GM18502 (cell line): ENCODE results near the gene DNAJB1.
A peak's percentile ranks its signal among the peaks of the same experiment; 100 is the strongest.
"Not testable (repeated sequence)": the region's sequence is repeated elsewhere in the genome, so short reads cannot be mapped to it uniquely, and the experiment has no call there.

Experiments
- ATAC-seq: cut with Tn5 transposase; IDR thresholded peaks from one replicate; pipeline ENCODE4 v1.9.1; 2021; ENCODE audit warnings: mild to moderate bottlenecking; ENCODE audit not compliant: unreplicated experiment, poor library complexity

Gene DNAJB1

DNA sequence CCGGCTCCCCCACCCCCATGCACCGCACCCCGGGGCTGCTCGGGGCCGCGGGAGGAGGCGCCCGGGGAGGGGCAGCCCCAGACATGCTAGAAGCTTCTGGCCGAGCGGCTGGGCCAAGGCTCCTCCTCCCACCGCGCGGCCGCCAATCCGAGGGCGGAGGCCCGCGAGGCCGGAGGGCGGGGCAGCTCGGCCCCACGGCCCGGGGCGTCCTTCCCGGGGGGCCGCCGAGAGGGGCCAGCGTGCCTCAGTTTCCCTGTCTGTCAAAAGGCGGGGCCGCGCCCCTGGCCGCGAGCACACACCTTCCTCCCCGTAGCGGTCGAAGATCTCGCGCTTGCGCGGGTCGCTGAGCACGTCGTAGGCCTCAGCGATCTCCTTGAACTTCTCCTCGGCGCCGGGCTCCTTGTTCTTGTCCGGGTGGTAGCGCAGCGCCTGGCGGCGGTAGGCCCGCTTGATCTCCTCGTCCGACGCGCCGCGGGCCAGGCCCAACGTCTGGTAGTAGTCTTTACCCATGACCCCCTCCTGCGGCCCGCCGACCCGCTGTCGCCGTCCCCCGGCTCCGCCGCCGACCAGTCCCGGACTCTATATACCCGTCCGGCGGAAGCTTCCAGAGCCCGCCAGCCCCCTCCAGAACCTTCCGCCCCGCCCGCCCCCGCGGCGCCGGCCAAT, at the start of gene DNAJB1:
Gene DNAJB1 (minus strand): TSS at position 558 of the 666 bp plus-strand sequence. CDS start 48 bp downstream, at position 510.
- peak; percentile 69 for ATAC-seq

DNA sequence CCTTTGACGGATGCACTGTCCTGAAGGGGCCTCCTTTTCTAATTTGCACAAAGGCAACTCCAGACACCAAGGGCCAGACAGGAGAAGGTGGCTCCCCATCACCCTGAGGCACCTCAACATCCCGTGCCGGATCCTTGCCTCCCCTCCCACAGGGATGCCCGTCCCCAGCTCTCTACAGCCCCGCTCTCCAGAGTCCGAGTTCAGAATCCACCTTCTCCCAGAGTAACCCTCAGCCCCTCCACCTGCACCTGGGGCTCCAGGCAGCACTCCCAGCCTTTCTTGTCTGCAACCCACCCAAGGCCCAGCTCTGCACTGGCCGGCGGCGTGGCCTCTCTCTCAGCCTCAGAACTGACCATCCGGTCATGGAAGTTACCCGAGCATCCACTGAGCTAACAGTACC, 48.9 kb upstream of the DNAJB1 start:
- ATAC-seq, result no peak

DNA sequence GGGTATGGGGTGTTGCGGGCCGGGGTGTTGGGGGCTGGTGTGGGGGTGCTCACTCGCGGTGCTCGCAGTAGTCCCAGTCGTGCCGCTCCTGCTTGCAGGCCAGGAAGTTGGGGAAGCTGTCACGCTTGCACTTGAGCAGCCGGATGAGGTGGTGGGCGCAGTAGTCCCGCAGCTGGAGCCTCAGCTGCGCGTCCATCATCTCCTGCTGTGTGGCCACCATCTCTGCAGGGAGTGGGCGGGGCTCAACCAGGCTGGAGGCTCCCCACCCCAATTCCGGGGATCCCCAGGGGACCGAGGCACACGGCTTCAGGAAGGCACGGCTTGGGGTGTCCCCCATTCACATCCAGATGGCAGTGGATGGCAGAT, 48.5 kb upstream of the DNAJB1 start:
- ATAC-seq, result no peak

DNA sequence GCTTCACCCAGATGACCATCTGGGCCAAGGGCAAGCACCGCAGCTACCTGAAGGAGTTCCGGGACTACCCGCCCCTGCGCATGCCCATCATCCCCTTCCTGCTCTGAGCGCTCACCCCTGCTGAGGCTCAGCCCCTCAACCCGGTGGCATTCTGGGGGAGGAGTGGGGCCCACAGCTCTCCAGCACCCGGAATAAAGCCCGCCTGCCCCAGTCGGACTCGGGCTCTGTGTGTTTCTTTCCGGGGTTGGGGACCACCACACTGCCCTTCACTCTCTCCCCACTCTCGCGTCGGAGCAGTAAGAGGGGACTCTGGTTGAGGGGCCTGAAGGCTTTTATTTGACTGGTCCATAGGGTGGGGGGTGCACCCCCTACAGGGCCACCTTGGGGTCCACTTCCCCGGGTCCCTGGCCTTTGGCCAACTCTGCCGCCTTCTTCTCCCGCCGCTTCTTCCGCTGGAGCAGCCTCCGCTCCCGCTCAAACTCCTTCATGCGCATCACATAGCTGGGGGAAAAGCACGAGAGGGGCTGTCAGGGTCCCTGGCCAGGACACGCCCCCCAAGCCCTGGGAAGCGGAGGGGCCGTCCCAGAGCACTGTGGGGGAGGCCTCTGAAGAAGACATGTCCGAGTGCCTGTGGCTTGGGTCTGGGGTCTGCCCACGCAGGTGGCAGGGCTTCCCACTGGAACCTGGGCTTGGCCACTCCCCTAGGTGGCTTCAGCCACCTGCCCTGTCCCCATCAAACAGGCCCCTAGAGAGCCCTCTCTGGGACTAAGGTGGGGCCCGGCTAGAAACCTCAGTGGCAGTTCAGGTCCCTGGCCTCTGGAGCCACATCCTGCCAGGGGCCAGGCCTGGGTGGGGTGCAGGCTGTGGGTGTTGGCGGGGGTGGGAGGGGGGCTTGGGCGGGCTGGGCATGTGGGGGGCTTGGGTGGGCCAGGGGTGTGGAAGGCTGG, 47.8 kb upstream of the DNAJB1 start:
- ATAC-seq, result no peak

DNA sequence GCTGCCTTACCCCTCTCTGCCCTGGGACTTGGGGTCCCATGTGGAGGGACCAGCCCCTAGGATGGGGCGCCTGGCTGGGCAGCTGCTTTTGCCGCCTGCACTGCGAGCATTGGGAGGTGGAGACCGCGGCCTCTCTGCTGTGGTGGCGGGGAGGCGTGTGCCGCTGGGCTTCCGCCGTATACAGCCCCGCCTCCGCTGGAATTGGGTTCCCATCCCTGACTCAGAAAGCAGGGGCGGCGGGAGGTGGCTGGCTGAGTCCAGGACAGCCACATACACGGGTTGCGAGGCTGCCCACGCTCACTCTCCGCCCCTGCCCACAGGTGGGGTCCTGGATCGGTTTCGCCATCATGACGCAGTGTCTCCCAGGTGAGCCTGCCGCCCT, 47.1 kb upstream of the DNAJB1 start:
- ATAC-seq, result no peak

DNA sequence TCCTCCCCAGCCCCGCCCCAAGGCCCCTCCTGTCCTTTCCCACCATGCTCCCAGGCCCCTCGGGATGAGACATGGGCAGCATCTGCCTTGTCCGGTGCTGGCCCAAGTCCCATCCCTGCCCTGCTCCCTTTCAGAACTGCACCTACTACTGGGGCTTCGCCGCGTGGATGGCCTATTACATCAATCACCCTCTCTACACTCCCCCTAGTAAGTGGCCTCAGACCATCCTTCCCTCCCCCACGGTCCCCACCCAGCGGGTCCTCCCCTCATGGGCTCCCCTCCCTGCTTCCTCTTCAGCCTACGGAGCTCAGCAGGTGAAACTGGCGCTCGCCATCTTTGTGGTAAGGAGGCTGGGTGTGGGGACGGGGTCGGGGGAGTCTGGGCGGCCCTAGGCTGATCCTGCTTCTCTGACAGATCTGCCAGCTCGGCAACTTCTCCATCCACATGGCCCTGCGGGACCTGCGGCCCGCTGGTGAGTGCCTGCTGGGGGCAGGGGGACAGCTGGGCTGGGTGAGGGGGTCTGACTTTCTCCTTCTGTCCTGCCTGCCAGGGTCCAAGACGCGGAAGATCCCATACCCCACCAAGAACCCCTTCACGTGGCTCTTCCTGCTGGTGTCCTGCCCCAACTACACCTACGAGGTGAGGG, 46.6 kb upstream of the DNAJB1 start:
- ATAC-seq, result not testable (repeated sequence)

DNA sequence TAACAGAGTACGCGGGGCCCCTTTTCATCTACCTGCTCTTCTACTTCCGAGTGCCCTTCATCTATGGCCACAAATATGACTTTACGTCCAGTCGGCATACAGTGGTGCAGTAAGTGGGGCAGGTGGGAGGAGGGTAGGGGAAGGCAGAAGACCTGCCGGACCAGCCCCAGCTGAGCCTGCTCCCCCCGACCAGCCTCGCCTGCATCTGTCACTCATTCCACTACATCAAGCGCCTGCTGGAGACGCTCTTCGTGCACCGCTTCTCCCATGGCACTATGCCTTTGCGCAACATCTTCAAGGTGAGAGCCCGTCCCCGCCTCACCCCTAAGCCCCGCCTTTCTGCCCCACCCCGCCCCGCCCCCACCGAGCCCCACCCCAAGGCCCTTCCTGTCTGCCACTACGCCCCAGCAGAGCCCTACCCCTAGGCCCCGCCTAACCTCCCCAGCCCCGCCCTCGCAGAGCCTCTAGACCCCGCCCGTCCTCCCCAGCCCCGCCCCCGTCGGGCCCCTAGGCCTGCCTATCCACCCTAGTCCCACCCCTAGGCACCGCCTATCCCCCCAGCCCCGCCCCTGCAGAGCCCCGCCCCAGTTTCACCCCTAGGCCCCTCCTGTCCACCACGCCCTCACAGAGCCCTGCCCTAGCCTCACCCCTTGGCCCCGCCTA, 45.9 kb upstream of the DNAJB1 start:
- ATAC-seq, result no peak

DNA sequence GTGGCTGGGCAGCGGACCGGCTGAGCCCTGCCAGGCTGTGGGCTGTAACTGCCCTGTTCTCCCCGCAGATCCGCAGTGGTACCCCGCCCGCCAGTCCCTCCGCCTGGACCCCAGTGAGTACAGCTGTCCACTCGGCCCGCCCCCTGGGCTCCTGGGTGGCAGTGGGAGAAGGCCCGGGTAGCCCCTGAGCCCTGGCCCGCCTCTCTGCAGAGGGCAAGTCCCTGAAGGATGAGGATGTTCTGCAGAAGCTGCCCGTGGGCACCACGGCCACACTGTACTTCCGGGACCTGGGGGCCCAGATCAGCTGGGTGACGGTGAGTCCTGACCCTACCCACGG, 45.4 kb upstream of the DNAJB1 start:
- no peak for ATAC-seq

DNA sequence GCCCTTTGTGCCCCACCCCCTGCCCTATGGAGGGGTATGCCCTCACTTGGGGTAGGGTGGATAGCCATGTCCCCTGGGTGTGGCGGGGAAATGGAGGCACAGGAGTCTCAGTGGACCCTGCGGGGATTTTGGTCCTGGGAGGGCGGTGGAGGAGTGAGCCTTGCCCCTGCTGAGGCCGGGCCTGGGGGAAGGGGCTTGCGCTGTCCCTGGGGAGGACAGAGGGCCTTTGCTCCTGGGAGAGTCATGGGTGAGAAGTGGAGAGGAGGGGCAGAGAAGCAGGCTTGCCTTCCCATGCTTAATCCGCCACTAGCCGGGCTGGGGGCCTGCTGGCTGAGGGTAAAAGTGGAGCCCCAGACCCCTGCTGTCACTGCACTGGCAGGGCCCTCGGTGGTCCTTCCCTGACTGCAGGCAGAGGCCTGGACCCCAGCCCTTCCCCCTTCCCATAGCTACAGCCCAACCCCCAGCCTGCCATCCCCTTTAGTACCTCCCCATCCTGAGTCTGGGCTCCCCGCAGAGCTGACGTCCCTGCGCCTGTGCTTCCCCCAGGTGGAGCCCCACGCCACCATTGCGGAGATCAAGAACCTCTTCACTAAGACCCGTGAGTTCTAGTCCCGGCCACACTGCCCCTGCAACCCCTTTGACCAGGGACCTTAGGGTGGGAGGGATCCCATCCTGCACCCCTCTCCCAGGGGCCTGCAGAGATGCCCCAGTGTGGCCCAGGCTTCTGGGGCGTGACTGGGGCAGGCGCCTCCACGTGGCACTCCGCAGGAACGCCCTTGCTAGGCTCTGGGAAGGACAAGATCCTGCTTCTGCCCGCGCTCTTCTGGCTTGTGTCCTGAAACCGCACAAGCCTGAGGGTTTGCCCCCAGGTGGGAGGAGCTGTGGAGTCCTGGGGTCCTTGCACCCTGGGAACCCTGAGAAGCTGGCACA, 44.7 kb upstream of the DNAJB1 start:
- ATAC-seq, result no peak

DNA sequence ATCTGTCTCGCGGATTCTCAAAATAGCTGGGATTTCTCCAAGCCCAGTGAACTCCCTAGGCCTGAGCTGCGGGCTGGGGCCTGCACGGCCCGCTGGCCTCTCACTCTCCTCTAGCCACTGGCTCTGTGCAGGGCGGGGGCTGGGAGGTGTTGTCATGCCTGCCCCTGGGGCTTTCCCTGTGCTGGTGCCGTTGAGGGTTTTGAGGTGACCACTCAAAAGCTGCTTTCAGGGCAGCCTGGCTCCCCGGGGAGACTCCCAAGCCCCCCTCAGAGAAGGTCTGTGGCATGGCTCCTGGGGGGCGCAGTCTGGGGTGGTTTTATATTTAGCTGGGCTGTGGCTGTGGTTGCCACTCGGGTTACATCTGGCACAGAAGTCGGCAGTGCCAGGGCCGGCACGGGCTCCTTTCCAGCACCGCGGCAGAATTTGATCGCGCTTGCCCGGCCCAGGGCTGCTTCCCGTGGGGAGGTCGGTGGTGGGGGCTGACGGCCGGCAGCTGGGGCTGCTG, 43.7 kb upstream of the DNAJB1 start:
- no peak for ATAC-seq

DNA sequence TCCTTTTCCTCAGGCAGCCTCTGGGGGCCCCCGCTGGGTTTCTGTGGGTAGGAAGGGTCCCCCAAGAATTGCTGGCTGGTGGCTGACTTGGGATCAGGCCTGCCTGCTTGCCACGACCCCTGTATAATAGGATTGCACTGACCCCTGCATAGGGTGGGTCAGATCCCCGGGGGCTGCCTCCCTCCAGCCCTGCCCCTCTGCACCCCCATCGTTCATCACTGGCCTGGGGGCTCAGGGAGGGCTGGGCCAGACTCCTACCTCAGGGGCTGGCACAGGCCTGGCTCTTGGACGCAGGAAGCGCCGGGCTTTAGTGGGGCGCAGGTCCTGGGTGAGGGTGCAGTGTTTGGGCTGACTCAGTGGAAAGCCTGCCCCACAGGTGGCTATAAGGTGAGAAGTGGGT, 43.1 kb upstream of the DNAJB1 start:
- no peak for ATAC-seq

DNA sequence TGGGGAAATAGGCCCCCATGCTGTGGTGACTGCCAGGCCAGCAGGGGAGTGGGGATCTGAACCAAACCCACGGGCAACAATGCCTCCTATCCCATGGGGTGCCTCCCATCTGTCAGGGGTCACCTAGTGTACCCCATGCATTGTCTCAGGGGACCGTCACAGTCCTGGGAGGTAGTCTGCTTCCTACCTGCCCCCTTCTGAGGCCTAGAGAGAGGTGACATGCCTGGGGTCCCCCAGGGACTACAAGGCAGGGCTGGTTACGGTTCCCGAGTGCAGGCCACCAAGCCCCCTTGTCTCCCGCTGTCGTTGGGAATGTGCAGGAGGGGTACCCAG, 42.5 kb upstream of the DNAJB1 start:
- no peak for ATAC-seq

DNA sequence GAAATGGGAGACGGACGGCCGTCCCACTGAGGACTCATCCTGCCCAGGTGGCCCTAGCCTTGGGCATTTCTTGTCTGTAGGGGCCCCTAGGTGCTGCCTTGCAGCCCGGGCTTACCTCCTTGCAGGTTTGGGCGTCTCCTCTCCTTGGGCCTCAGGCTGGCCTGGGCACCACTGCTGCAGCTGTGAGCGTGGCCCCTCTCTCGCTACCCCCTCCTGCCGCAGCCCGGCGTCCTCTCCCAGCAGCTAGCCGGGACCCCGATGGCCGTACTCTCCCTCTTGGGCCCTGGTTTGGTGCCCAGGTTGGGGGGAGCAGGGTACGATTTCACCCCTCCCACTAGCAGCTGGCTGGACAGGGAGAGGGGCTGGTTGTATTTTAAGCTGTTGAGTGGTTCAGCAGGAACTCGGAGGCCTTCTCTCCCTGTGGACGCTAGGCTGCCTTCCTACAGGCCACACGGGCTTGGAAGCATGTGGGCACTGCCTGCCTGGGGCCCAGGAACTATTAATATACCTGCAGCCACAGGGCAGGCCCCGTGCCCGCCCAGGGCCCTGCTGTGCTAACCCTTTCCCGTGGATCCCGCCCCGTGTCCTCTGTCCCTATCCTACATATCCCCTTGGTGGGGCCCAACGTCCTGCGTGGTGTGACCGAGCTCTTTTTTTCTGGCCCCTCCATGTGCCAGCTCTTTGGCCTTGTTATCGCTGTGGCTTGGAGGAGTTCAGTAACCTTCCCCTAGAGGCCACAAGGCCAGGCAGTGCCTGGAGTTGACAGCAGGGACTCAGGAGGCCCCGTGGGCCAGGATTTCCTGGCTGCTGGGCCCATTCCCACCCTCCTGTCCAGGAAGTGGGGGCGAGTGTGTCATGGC, 41.9 kb upstream of the DNAJB1 start:
- no peak for ATAC-seq

DNA sequence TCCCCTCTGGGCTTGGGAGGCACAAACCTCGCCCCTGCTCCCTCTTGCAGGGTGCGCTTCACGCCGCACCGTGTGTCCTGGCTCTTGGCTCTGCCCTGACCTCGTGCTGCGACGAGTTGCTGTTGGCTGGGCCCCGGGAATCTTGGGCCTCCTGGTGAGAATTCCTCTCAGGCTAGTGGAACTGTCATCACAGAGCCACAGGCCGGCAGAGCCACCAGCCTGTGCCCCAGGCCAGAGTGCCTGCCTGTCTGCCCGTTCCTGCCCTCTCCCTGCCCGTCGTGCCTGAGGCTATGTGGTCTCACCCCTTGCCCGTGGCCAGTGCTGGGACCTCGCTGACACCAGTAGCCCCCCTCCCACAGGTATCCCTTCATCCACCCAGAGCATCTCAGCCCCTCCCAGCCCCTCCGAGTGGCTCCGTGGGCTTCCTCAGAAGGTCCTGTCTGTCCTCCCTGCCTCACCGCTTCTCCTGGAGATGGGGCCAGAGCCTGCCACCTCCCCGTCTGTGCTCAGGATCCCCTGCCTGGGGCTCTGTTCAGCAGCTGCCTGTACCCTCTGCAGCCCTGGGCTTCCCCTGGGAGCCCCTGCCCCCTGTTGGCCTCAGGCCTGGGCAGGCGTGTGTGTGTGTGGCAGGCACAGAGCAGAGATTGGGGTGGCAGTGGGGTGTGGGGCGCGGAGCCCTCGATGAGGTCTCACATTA, 40.3 kb upstream of the DNAJB1 start:
- ATAC-seq, result no peak

DNA sequence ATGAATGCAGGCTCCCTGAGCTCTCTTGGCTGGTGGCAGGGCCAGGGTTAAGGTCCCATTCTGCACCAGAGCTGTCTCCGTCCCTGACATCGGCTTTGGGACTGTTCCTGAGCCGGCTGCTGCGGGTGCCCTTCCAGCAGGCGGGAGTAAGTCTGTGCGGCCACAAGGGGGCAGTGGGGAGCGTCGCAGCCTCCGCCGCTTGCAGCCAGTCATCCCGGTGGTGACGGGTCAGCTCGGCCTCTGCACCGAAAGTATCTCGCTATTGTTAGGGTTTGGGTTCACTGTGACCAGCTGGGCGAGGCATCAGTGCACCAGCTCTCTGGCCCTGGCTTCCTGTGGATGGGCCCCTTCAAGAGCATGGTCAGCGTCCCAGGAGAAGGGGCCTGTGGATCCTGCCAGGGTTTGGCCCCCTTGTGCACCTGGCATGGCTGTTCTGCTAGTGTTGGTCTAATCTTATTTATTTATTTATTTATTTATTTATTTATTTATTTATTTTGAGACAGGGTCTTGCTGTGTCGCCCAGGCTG, 38.5 kb upstream of the DNAJB1 start:
- ATAC-seq, result peak; percentile 64

DNA sequence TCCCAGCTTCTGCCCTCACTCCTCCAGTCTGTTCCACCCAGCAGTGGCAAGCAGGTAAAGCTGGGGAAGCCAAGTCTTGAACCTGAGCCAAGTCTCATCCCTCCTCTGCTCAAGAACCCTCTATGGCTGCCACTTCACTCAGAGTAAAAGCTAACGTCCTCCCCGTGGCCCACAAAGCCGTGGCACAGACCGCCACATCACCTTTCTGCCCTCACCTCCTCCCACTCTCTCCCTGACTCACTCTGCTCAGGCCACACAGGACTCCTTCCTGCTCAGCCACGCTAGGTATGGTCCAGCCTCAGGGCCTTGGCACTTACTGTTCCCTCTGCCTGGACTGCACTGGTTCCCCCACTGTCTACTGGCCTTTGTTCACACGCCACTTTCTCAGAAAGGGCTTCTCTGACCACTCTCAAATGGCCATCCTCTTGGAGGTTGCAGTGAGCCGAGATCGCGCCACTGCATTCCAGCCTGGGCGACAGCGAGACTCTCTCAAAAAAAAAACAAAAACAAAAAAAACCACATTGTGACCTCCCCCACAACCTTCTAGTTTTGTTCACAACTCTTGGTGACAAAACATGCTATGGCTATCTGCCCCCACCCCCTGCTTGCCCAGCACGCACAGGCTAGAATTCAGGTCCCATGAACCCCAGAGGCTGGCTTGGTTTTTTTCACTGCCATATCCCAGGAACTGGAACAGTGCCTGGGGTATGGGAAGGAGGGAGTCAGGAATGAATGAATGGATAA, 37.9 kb upstream of the DNAJB1 start:
- no peak for ATAC-seq

DNA sequence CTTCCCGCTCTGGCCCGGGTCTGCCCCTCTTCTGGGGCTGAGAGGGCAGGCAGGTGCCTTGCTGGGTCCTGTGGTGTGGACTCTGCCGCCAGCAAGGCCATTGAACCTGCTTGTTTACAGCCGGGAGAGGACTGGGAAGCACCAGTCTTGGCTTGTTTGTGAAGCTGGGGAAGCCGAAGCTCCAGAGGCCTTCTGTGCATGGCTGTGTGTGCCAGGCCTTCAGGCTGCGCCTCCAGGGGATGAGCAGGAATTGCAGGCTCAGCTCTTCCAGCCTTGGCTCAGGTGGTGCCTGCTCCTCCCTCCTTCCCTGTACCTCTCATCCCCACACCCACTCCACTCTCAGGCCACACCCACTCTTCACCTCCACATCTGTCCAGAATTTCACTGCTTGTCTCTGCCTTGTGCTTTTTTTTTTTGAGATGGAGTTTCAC, 36.2 kb upstream of the DNAJB1 start:
- ATAC-seq, result no peak
